MM.1S (cell line): ENCODE data around the gene SPATA45.

Experiments
- EZH2 ChIP-seq: fragments of 300-600 bp; sonication (generic); optimal IDR thresholded peaks from 2 replicates; pipeline ENCODE3; 2017; ENCODE audit warnings: low read depth, mild to moderate bottlenecking, antibody characterized with exemption, low read length, mixed read lengths
- TF ChIP-seq, protein P1 (sequence below): fragments of 300-600 bp; sonication (generic); IDR thresholded peaks from 2 replicates; pipeline ENCODE4 v1.5.1; 2016; ENCODE audit warnings: antibody characterized with exemption, low read length, mixed read lengths

DNA sequence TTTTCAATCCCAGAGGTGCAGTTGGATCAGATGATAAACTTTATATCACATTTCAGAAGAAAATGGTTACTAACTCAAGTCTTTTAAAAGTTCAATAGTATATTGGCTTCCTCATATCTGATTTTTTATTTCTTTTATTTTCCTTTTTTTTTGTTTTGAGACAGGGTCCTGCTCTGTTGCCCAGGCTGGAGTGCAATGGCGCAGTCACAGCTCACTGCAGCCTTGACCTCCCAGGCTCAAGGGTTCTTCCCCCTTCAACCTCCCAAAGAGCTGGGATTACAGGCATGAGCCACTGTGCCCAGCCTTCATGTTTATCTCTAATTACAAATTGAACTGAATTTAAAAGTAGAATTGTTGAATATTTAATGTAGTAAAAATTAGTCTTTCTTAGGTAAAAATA is 24.5 kb upstream of the SPATA45 start:
- TF ChIP-seq, protein P1, sequence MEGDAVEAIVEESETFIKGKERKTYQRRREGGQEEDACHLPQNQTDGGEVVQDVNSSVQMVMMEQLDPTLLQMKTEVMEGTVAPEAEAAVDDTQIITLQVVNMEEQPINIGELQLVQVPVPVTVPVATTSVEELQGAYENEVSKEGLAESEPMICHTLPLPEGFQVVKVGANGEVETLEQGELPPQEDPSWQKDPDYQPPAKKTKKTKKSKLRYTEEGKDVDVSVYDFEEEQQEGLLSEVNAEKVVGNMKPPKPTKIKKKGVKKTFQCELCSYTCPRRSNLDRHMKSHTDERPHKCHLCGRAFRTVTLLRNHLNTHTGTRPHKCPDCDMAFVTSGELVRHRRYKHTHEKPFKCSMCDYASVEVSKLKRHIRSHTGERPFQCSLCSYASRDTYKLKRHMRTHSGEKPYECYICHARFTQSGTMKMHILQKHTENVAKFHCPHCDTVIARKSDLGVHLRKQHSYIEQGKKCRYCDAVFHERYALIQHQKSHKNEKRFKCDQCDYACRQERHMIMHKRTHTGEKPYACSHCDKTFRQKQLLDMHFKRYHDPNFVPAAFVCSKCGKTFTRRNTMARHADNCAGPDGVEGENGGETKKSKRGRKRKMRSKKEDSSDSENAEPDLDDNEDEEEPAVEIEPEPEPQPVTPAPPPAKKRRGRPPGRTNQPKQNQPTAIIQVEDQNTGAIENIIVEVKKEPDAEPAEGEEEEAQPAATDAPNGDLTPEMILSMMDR: no peak
- no peak for TF ChIP-seq EZH2
